GM06990 (cell line): ENCODE results near the gene POLR3GL.

Source experiments
- DNase-seq: peaks from one replicate; pipeline ENCODE4 v3.0.0-alpha.2; 2011; ENCODE audit not compliant: insufficient read length; ENCODE audit errors: extremely low read depth
- H3K27me3 ChIP-seq: replicated peaks from 2 replicates; pipeline ENCODE4 v1.6.0; 2011; ENCODE audit warnings: low read length; ENCODE audit not compliant: control insufficient read depth, insufficient read depth
- H3K36me3 ChIP-seq: 2 replicates; pipeline ENCODE4 v1.5.1; 2011; ENCODE audit warnings: low read length; ENCODE audit not compliant: control insufficient read depth, insufficient read depth
- H3K4me3 ChIP-seq: replicated peaks from 2 replicates; pipeline ENCODE4 v1.5.1; 2011; ENCODE audit warnings: low read depth, mild to moderate bottlenecking, control low read depth, low read length
- TF ChIP-seq, protein P1 (sequence below): IDR thresholded peaks from 2 replicates; pipeline ENCODE4 v1.5.1; 2011; ENCODE audit warnings: low read length, control low read depth, mild to moderate bottlenecking, inconsistent platforms; ENCODE audit not compliant: insufficient read depth, poor library complexity, severe bottlenecking

POLR3GL gene

GRCh38 chr1:146007489-146008133 lies 43.1 kb downstream of the POLR3GL start:
- no peak for DNase-seq
- TF ChIP-seq, protein P1, sequence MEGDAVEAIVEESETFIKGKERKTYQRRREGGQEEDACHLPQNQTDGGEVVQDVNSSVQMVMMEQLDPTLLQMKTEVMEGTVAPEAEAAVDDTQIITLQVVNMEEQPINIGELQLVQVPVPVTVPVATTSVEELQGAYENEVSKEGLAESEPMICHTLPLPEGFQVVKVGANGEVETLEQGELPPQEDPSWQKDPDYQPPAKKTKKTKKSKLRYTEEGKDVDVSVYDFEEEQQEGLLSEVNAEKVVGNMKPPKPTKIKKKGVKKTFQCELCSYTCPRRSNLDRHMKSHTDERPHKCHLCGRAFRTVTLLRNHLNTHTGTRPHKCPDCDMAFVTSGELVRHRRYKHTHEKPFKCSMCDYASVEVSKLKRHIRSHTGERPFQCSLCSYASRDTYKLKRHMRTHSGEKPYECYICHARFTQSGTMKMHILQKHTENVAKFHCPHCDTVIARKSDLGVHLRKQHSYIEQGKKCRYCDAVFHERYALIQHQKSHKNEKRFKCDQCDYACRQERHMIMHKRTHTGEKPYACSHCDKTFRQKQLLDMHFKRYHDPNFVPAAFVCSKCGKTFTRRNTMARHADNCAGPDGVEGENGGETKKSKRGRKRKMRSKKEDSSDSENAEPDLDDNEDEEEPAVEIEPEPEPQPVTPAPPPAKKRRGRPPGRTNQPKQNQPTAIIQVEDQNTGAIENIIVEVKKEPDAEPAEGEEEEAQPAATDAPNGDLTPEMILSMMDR, result no peak
- H3K27me3 ChIP-seq, result no peaks in the 10 kb centered on the region
- no peaks in the 10 kb centered on the region for H3K36me3 ChIP-seq
- no peak overlapping the region for H3K4me3 ChIP-seq

DNA sequence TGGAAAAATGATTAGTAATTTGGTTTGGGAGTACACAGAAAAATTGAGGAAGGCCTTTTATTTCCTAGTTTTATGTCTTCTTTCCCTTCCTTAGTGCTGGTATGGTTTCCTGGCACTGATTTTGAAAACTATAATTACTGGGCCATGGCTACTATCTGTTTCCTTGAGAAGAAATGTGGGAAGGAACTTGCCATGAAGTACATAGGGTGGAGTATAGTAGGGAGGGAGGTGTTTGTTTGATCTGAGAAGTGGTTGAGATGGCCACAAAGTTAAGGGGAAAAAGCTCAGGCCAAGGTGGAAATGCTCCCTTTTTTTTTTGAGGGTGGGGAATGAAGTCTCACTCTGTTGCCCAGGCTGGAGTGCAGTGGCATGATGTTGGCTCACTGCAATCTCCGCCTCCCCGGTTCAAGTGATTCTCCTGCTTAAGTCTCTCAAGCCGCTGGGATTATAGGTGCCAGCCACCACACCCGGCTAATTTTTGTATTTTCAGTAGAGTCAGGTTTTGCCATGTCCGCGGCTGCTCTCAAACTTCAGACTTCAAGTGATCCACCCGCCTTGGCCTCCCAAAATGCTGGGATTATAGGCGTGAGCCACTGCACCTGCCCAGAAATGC lies 45.7 kb downstream of the POLR3GL start:
- TF ChIP-seq, protein P1, result no peak
- Histone ChIP-seq H3K36me3 (no peaks in the 10 kb centered on the region), H3K4me3 (no peak overlapping the region), H3K27me3 (no peaks in the 10 kb centered on the region)
- DNase-seq, result no peak

- H3K4me3 ChIP-seq, result no peak overlapping the region
- DNase-seq, result no peak
- H3K36me3 ChIP-seq, result no peaks in the 10 kb centered on the region
- H3K27me3 ChIP-seq, result no peaks in the 10 kb centered on the region
- TF ChIP-seq, protein P1, result peak; percentile 75
Measured at GRCh38 chr1:146012703-146013558, 48.4 kb downstream of the POLR3GL start.

DNA sequence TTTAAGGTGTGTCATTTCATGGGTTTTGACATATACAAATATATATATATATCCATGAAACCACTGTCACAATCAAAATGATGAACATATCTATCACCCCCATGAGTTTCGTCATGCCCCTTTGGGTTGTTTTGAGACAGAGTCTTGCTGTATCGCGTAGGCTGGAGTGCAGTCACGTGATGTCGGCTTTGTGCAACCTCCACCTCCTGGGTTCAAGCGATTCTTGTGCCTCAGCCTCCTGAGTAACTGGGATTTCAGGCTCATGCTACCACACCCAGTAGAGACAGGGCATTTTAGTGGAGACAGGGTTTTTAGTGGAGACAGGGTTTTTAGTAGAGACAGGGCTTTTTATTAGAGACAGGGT lies 49.1 kb downstream of the POLR3GL start:
- TF ChIP-seq, protein P1, result no peak
- H3K36me3 ChIP-seq, result no peaks in the 10 kb centered on the region
- no peak overlapping the region for H3K4me3 ChIP-seq
- H3K27me3 ChIP-seq, result no peaks in the 10 kb centered on the region
- no peak for DNase-seq

DNA sequence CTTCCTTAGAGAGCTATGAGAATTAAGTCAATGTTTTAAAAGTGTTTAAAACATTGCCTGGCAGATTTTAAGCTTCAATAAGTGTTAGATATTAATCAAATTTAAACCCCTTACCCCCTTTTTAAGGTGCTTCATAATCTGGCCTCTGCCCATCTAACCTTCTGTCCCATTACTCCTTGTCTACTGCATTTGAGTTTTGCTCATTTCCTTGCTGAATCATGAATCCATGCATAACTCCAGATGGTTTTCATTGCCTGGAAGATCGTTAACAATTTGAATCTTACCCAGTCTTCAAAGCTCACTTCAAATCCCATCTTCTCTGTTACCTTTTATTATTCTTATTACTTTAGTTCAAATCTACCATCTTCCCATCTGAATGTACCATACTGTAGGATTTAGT lies 52.4 kb downstream of the POLR3GL start:
- Histone ChIP-seq H3K4me3 (no peak overlapping the region), H3K27me3 (no peaks in the 10 kb centered on the region; the same call in 1 of the 2 replicates), H3K36me3 (no peaks in the 10 kb centered on the region)
- TF ChIP-seq, protein P1, result no peak
- DNase-seq, result no peak
